Measurements from ENCODE around the gene ACOT11. TPM values are rescaled to one million over a fixed set of nuclear protein-coding genes. Genes with fewer than 3 reads are reported as not detected.

Gene ACOT11
- total RNA-seq, 2 experiments from 2014 or later, result 1.1 to 1.2 TPM

DNA sequence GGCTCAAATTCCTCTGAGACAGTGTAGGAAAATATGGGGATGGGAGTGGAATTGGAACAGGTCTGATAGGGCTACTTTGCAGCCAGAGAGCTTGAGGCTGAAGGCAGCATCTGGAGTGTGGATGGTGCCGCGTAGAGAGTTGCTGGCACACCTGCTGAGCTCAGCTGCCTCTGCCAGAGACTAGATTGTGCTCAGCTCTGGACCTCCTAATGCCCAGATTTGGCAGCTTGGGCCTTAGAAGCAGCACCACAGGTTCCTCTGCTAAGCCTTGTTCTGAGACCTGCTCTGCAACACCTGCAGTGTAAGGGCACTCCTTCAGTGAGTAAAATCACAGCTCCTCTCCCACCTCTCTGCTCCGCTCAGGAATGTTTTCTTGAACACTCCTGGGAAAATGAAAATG, 23.3 kb downstream of the ACOT11 start:
- H3K4me1 Mint-ChIP-seq (ENCODE audit: low read depth), result no peaks in the 10 kb centered on the region
- CTCF ChIA-PET, result no interaction called here
- DNase-seq, result no peak
- no peaks in the 10 kb centered on the region for H3K9me3 Mint-ChIP-seq
- intact Hi-C loops (cut with micrococcal nuclease), result no loop called here
- H3K4me3 Mint-ChIP-seq, result no peak overlapping the region
- no peak overlapping the region for H3K27ac Mint-ChIP-seq
- H3K36me3 Mint-ChIP-seq (ENCODE audit: low read depth), result no peaks in the 10 kb centered on the region
- no peaks in the 10 kb centered on the region for H3K27me3 Mint-ChIP-seq (ENCODE audit: low read depth)

DNA sequence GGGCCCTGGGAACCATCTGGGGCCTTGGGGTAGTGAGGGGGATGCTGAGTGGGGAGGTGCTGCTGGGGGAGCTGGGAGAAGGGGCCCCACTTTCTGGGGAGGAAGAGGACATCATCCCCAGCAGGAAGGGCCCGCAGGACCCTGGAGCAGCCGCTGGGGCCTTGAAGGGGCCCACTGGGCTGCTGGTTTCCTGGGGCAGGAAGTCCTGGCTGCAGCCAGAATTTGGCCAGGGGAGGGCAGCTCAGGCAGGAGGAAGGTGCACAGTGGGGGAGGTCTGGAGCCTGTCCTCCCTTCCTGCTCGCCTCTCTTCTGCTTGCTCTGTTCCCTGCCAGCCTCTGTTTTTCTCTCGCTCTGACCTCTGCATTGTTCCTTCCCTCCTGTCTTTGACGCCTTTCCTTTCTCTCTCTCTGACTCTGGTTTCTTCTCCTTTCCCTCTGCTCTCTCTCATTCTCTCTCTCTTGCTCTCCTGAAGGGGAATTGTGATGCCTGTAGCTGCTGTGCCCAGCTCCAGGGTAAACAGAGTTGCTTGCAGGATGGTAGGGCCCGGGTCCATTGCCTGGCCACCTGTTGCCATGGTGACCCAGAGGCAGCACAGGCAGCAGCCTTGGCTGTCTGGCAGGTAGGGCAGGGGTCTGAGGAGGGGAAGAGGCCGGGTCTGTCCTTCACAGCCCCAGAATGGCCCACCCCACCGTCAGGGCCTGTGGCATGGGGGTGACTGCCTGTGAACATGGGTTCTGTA, 23.9 kb downstream of the ACOT11 start:
- CTCF ChIA-PET, result no interaction called here
- H3K4me3 Mint-ChIP-seq, result no peak overlapping the region
- no peak overlapping the region for H3K27ac Mint-ChIP-seq
- no peak for DNase-seq
- H3K4me1 Mint-ChIP-seq (ENCODE audit: low read depth), result no peaks in the 10 kb centered on the region
- H3K36me3 Mint-ChIP-seq (ENCODE audit: low read depth), result no peaks in the 10 kb centered on the region
- no peaks in the 10 kb centered on the region for H3K27me3 Mint-ChIP-seq (ENCODE audit: low read depth)
- intact Hi-C loops (cut with micrococcal nuclease), result no loop called here
- H3K9me3 Mint-ChIP-seq, result no peaks in the 10 kb centered on the region

DNA sequence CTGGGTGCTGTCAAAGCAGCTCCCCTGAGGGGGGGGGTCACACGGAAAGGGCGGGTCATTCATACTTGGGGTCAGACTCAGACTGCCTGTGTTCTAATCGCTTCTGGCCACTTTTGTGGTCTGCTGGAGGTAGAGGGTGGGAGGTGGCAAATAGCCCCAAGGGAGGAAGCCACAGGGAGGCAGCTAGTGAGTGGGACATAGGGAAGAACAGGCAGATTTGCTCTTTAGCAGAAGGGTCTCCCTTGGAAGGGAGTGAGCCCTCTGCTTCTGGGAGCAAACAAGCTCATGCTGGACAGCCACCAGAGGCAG, 24.5 kb downstream of the ACOT11 start:
- Mint-ChIP-seq H3K27me3 (ENCODE audit: low read depth) (no peaks in the 10 kb centered on the region), H3K4me3 (no peak overlapping the region), H3K36me3 (ENCODE audit: low read depth) (no peaks in the 10 kb centered on the region), H3K9me3 (peaks cover 1% of the 10 kb centered on the region), H3K4me1 (ENCODE audit: low read depth) (no peaks in the 10 kb centered on the region), H3K27ac (no peak overlapping the region)
- intact Hi-C loops (cut with micrococcal nuclease), result no loop called here
- CTCF ChIA-PET, result no interaction called here
- no peak for DNase-seq

DNA sequence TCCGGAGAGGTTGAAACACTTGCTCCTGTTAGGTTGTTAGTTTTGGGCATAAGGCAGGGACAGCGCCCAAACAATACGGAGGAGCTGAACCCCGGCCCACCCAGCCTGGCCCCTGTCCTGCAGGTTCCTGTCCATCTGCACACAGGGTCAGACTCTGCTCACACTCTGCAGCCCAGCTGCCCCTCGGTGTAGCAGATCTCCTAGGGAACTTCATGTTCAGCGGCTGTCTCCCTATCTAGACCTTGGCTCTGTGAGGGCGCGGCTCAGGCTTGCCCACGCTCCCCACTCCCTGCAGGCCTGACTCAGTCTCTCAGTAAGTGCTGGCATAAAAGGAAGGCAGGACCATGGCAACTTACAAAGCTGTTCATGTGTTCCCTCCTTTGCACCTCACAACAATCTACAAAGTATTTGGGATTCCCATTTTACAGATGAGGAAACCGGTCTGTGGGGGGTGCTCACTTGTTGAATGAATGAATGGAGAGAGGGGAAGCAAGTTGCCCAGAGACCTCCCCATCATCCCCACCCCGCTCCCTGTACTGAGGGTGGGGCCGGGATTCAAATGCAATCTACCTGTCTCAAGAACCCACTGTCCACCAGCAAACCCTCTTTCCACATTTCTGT, 26.2 kb downstream of the ACOT11 start:
- intact Hi-C loops (cut with micrococcal nuclease), result no loop called here
- H3K27ac Mint-ChIP-seq, result no peak overlapping the region

DNA sequence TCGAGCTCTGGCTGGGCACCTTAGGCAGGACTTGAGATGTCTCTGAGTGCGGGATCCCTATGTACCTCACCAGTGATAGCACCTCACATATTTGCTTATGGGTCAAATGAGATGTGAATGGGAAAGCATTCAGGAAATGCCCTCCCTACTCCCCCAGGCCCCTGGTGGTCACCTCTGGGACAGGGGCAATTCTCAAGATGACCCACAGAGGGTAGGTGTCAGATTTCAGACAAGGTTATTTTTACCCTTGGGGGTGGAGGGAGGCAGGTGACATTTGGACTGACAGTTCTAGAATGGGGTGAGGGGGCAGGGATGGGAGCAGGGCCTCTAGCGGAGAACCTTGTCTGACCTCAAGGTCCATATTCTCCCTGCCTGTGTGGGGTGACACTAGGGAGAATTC, 27.1 kb downstream of the ACOT11 start:
- H3K36me3 Mint-ChIP-seq (ENCODE audit: low read depth), result no peaks in the 10 kb centered on the region
- H3K9me3 Mint-ChIP-seq, result peaks cover 1% of the 10 kb centered on the region
- no peak overlapping the region for H3K27ac Mint-ChIP-seq
- H3K27me3 Mint-ChIP-seq (ENCODE audit: low read depth), result no peaks in the 10 kb centered on the region
- intact Hi-C loops (cut with micrococcal nuclease), result no loop called here
- DNase-seq, result no peak
- H3K4me3 Mint-ChIP-seq, result no peak overlapping the region
- no peaks in the 10 kb centered on the region for H3K4me1 Mint-ChIP-seq (ENCODE audit: low read depth)
- CTCF ChIA-PET, result no interaction called here

More for the DNA sequence above, 26.2 kb downstream of the ACOT11 start:
- Mint-ChIP-seq H3K36me3 (ENCODE audit: low read depth) (no peaks in the 10 kb centered on the region), H3K27me3 (ENCODE audit: low read depth) (no peaks in the 10 kb centered on the region), H3K4me3 (no peak overlapping the region), H3K9me3 (peaks cover 1% of the 10 kb centered on the region), H3K4me1 (ENCODE audit: low read depth) (no peaks in the 10 kb centered on the region)
- DNase-seq, result no peak
- CTCF ChIA-PET, result no interaction called here

DNA sequence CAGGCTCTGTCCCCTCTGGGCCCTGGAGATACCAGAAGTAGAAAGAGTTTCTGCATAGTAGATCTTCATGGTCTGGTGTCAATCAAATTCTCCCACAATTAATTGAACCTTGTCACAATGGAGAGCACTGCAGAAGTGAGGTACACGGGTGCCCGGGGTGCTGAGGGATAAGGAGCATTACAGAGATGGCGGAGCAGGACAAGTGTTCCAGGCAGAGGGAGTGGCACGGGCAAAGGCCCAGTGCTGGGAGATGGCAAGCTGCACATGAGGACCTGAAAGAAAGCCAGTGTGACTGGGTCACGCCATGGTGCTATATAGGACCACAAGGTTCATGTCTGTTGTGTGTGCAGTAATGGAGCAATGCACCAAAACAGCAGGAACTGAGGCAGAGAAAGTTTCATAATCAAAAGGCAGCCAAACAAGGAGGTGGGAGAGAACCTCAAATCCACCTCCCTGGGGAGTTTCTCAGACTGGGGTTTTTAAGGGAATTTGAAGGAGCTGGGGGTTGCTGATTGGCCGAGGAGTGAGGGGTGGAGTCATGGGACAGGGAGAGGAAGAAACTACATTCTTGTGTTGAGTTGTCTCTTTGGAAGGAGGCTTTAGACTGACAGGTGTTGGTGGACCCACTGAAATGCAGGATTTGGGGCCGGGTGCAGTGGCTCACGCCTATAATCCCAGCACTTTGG, 27.7 kb downstream of the ACOT11 start:
- Mint-ChIP-seq H3K27me3 (ENCODE audit: low read depth) (no peaks in the 10 kb centered on the region), H3K4me1 (ENCODE audit: low read depth) (no peaks in the 10 kb centered on the region), H3K4me3 (no peak overlapping the region), H3K27ac (no peak overlapping the region), H3K9me3 (peaks cover 1% of the 10 kb centered on the region), H3K36me3 (ENCODE audit: low read depth) (no peaks in the 10 kb centered on the region)
- DNase-seq, result no peak
- CTCF ChIA-PET, result no interaction called here
- intact Hi-C loops (cut with micrococcal nuclease), result no loop called here

DNA sequence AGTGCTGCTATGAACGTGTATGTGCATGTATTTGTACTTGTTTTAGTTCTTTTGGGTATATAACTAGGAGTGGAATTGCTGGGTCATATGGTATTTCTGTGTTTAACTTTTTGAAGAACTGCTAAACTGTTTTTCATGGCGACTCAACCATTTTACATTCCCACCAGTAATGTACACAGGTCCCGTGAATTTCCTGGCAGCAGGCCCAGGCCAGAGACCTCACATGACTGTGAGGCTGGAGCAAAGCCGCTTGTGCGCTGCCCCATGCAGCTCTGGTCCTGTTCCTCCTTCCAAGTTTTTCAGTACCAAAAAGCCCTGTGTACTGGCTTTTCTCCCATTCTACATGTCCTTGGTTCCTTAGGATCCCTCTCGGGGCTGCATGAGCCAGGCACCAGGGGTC, 29.6 kb downstream of the ACOT11 start:
- CTCF ChIA-PET, result interaction anchor here (0.6 kb wide), 1 partner anchor 214 kb away, joined by 4 read pairs; no protein-coding TSS in a partner anchor
- Mint-ChIP-seq H3K4me1 (ENCODE audit: low read depth) (no peaks in the 10 kb centered on the region), H3K9me3 (peaks cover 1% of the 10 kb centered on the region), H3K36me3 (ENCODE audit: low read depth) (no peaks in the 10 kb centered on the region), H3K27me3 (ENCODE audit: low read depth) (no peaks in the 10 kb centered on the region), H3K27ac (no peak overlapping the region), H3K4me3 (no peak overlapping the region)
- intact Hi-C loops (cut with micrococcal nuclease), result no loop called here
- DNase-seq, result no peak

DNA sequence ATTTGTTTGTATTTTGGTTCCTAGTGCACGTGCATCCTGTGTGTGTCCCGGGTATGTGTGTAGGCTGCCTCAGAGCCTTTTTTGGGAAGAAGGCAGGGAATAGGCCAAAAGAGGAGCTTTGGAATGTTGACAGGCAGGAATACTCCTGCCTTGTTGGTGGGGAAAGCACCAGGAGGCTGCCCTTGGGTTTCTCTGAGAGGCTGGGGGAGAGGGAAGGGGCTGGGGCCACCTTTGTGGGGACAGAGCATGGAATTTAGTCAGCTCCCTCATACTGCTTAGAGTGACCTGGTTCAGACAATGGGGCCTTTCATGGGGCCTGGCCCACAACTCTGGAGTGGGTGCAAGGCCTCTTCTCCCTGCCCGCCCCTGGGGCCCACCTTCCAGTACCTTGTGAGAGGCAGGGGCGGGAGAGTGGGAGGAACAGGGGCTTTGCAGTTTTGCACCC, 31.3 kb downstream of the ACOT11 start:
- peaks cover 1% of the 10 kb centered on the region for H3K9me3 Mint-ChIP-seq
- no peak overlapping the region for H3K4me3 Mint-ChIP-seq
- no peaks in the 10 kb centered on the region for H3K4me1 Mint-ChIP-seq (ENCODE audit: low read depth)
- no peak overlapping the region for H3K27ac Mint-ChIP-seq
- H3K27me3 Mint-ChIP-seq (ENCODE audit: low read depth), result no peaks in the 10 kb centered on the region
- no peak for DNase-seq
- intact Hi-C loops (cut with micrococcal nuclease), result no loop called here
- CTCF ChIA-PET, result no interaction called here
- H3K36me3 Mint-ChIP-seq (ENCODE audit: low read depth), result no peaks in the 10 kb centered on the region

DNA sequence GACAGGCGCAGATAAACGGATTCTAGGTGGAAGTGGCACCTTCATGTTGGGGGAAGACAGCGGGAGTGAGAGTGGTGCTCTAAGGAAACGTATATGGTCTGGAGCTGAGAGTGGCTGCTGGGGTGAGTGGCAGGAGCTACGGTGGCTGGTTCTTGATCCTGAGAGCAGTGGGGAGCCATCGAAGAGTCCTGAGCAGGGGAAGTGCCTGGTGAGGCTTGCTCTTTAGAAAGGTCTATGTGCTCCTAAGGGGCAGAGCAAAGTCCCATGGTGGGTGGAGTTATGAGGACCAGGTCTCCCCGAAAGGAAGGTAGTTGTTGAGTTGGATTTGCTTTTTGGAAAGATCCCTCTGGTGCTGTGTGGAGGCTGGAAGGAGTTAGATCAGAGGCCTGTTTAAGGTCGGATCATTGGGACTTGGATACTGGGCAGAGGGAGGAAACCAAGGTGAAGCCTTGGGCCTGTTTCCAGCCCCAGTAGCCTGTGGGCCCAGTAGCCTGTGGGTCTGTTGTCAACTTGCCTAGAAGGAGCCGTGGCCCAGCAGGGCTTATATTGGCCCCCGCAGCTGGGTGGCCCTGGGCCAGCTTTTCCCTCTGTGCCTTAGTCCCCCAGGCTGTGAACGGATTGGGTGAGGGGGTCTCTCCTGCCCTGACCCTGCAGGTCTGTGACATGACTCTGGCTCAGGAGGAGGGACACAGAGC, 33.0 kb downstream of the ACOT11 start:
- Mint-ChIP-seq H3K27ac (no peak overlapping the region), H3K4me3 (no peak overlapping the region), H3K36me3 (ENCODE audit: low read depth) (no peaks in the 10 kb centered on the region), H3K4me1 (ENCODE audit: low read depth) (no peaks in the 10 kb centered on the region), H3K9me3 (peaks cover 1% of the 10 kb centered on the region), H3K27me3 (ENCODE audit: low read depth) (no peaks in the 10 kb centered on the region)
- CTCF ChIA-PET, result interaction anchor here (0.6 kb wide), 1 partner anchor 1563 kb away, joined by 3 read pairs; no protein-coding TSS in a partner anchor
- intact Hi-C loops (cut with micrococcal nuclease), result no loop called here
- DNase-seq, result no peak

DNA sequence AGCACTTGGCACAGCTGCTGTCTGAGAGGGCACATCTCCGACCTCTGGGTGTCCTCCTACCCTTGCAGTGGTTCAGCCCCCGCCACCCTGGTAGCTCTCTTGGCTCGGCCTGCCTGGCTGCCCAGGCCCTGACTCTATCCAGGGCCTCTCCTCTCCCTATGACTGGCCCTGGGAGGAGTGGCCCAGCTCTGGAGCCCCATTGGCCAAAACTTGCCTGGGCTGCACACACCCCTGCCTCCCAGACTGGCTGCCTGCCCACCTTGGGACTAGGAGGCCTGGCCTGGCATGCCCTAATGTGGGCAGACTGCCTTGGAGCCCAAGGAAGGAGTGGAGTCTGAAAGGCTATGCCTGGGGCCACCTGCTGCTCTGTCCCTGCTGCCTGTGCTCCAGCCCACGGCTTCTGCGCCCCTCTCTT, 33.6 kb downstream of the ACOT11 start:
- Mint-ChIP-seq H3K27ac (no peak overlapping the region), H3K4me3 (no peak overlapping the region), H3K36me3 (ENCODE audit: low read depth) (no peaks in the 10 kb centered on the region), H3K4me1 (ENCODE audit: low read depth) (no peaks in the 10 kb centered on the region), H3K27me3 (ENCODE audit: low read depth) (no peaks in the 10 kb centered on the region), H3K9me3 (peaks cover 1% of the 10 kb centered on the region)
- CTCF ChIA-PET, result no interaction called here
- intact Hi-C loops (cut with micrococcal nuclease), result no loop called here
- DNase-seq, result no peak

DNA sequence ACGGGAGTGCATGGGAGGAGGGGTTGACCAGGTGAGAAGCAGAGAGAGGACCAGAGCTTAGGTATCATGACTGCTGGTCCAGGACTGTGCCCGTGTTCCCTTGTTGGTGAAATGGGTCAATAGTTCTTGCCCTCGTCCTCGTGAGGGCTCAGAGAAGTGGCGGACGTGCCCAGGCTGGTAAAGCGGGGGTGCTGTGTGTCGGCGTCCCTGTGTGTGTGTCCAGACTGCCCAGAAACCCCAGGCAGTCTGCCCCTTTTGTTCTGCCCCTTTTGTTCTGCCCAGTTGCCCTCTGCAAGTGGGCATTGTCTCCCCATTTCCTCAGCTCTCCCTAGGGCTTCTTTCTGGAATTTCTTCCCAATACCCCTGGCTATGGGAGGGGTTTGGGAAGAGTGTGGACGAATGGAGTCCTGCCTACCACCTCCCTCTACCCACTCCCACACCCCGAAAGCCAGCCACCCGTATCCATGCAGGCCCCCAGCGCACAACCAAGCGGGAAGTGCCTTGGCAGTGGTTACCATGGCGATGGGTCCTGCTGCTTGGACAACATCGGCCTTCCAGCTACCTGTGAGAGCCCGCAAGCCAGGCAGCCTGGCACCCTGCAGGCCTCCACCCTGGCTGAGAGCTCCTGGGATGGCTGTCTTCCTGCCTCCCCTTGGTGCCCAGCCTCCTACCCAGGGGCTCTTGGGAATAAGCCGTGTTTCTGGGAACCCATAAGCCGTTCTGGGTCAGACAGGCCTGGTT, 34.7 kb downstream of the ACOT11 start:
- Mint-ChIP-seq H3K36me3 (ENCODE audit: low read depth) (no peaks in the 10 kb centered on the region), H3K27ac (no peak overlapping the region), H3K4me3 (no peak overlapping the region), H3K27me3 (ENCODE audit: low read depth) (no peaks in the 10 kb centered on the region), H3K9me3 (no peaks in the 10 kb centered on the region), H3K4me1 (ENCODE audit: low read depth) (no peaks in the 10 kb centered on the region)
- CTCF ChIA-PET, result no interaction called here
- intact Hi-C loops (cut with micrococcal nuclease), result no loop called here
- DNase-seq, result no peak

DNA sequence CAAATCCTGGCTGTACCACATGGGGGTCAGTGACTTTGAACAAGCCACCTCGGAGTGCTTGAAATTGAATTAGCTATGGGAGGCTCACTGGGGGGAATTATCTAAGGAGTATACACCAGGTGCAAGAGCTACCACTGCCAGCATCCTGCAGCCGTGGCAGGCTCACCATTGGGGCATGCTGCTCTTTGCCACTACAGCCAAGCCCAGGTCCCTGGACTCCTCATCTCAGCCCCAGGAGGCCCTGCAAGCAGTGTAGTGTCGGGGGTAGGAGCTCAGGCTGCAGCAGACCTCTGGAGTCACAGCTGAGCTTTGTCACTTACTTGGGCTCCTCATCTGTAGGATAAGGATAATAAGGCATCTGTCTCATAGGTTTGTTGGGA, 35.3 kb downstream of the ACOT11 start:
- intact Hi-C loops (cut with micrococcal nuclease), result no loop called here
- CTCF ChIA-PET, result interaction anchor here (0.6 kb wide), 1 partner anchor 91 kb away, joined by 6 read pairs; no protein-coding TSS in a partner anchor
- Mint-ChIP-seq H3K27ac (no peak overlapping the region), H3K4me3 (no peak overlapping the region), H3K9me3 (no peaks in the 10 kb centered on the region), H3K4me1 (ENCODE audit: low read depth) (no peaks in the 10 kb centered on the region), H3K36me3 (ENCODE audit: low read depth) (no peaks in the 10 kb centered on the region), H3K27me3 (ENCODE audit: low read depth) (no peaks in the 10 kb centered on the region)
- no peak for DNase-seq

Measured in activated naive CD4-positive, alpha-beta T cell treated with anti-CD3 and anti-CD28 coated beads for 36 hours (primary cell).